ENCODE data around the gene TEKT5. TPM values are rescaled to one million over a fixed set of nuclear protein-coding genes. Genes with fewer than 3 reads are reported as not detected.
"Not testable (repeated sequence)": the region's sequence is repeated elsewhere in the genome, so short reads cannot be mapped to it uniquely, and the experiment has no call there.

TEKT5 gene
- total RNA-seq, 1 donor from 2014 or later, result not detected

GRCh38 chr16:10623059-10623458, 71.7 kb downstream of the TEKT5 start:
- Mint-ChIP-seq H3K36me3 (ENCODE audit: low read depth) (no peaks in the 10 kb centered on the region), H3K27ac (no peak overlapping the region), H3K4me3 (no peak overlapping the region), H3K4me1 (peaks cover 3% of the 10 kb centered on the region), H3K27me3 (peaks cover 10% of the 10 kb centered on the region), H3K9me3 (no peaks in the 10 kb centered on the region)
- no peak for DNase-seq
- intact Hi-C loops (cut with micrococcal nuclease), result no loop called here

GRCh38 chr16:10622036-10622921, 72.5 kb downstream of the TEKT5 start:
- Mint-ChIP-seq H3K9me3 (no peaks in the 10 kb centered on the region), H3K36me3 (ENCODE audit: low read depth) (no peaks in the 10 kb centered on the region), H3K4me1 (peaks cover 3% of the 10 kb centered on the region), H3K4me3 (no peak overlapping the region), H3K27ac (no peak overlapping the region), H3K27me3 (peaks cover 12% of the 10 kb centered on the region)
- intact Hi-C loops (cut with micrococcal nuclease), result no loop called here
- no peak for DNase-seq

- intact Hi-C loops (cut with micrococcal nuclease); H3K9me3 Mint-ChIP-seq; H3K27ac Mint-ChIP-seq: not testable (repeated sequence)
Measured at GRCh38 chr16:10621216-10621949, 73.3 kb downstream of the TEKT5 start.

GRCh38 chr16:10620120-10620519, 74.6 kb downstream of the TEKT5 start:
- Mint-ChIP-seq H3K27me3 (peaks cover 12% of the 10 kb centered on the region), H3K4me3 (no peak overlapping the region), H3K9me3 (no peaks in the 10 kb centered on the region), H3K27ac (no peak overlapping the region), H3K36me3 (ENCODE audit: low read depth) (no peaks in the 10 kb centered on the region), H3K4me1 (peaks cover 3% of the 10 kb centered on the region)
- DNase-seq, result no peak
- intact Hi-C loops (cut with micrococcal nuclease), result no loop called here

More at GRCh38 chr16:10621216-10621949, 73.3 kb downstream of the TEKT5 start:
- H3K27me3 Mint-ChIP-seq, result peaks cover 12% of the 10 kb centered on the region
- not testable (repeated sequence) for DNase-seq; H3K36me3 Mint-ChIP-seq (ENCODE audit: low read depth); H3K4me1 Mint-ChIP-seq; H3K4me3 Mint-ChIP-seq

- Mint-ChIP-seq H3K27me3 (peaks cover 12% of the 10 kb centered on the region), H3K4me1 (peaks cover 3% of the 10 kb centered on the region), H3K36me3 (ENCODE audit: low read depth) (no peaks in the 10 kb centered on the region), H3K4me3 (peak overlapping the region; percentile 48), H3K9me3 (no peaks in the 10 kb centered on the region), H3K27ac (no peak overlapping the region)
- intact Hi-C loops (cut with micrococcal nuclease), result no loop called here
- DNase-seq, result peak; percentile 63
Measured at GRCh38 chr16:10619271-10619849, 75.4 kb downstream of the TEKT5 start.

GRCh38 chr16:10618710-10619209, 76.0 kb downstream of the TEKT5 start:
- Mint-ChIP-seq H3K27ac (no peak overlapping the region), H3K27me3 (peaks cover 13% of the 10 kb centered on the region), H3K9me3 (no peaks in the 10 kb centered on the region), H3K36me3 (ENCODE audit: low read depth) (no peaks in the 10 kb centered on the region), H3K4me3 (no peak overlapping the region), H3K4me1 (peaks cover 3% of the 10 kb centered on the region)
- DNase-seq, result no peak
- intact Hi-C loops (cut with micrococcal nuclease), result no loop called here

- Mint-ChIP-seq H3K4me1 (peaks cover 3% of the 10 kb centered on the region), H3K27me3 (peaks cover 13% of the 10 kb centered on the region), H3K36me3 (ENCODE audit: low read depth) (no peaks in the 10 kb centered on the region), H3K4me3 (no peak overlapping the region), H3K27ac (no peak overlapping the region), H3K9me3 (no peaks in the 10 kb centered on the region)
- DNase-seq, result no peak
- intact Hi-C loops (cut with micrococcal nuclease), result no loop called here
Measured at GRCh38 chr16:10617662-10618420, 76.9 kb downstream of the TEKT5 start.

GRCh38 chr16:10616756-10617640, 77.7 kb downstream of the TEKT5 start:
- Mint-ChIP-seq H3K27me3 (peaks cover 13% of the 10 kb centered on the region), H3K4me1 (peaks cover 3% of the 10 kb centered on the region)
- intact Hi-C loops (cut with micrococcal nuclease), result no loop called here

GRCh38 chr16:10616419-10616755, 78.3 kb downstream of the TEKT5 start:
- H3K36me3 Mint-ChIP-seq (ENCODE audit: low read depth), result no peaks in the 10 kb centered on the region
- no peak overlapping the region for H3K27ac Mint-ChIP-seq
- H3K27me3 Mint-ChIP-seq, result peaks cover 13% of the 10 kb centered on the region
- DNase-seq, result no peak
- no peak overlapping the region for H3K4me3 Mint-ChIP-seq
- H3K4me1 Mint-ChIP-seq, result peaks cover 3% of the 10 kb centered on the region
- intact Hi-C loops (cut with micrococcal nuclease), result no loop called here
- H3K9me3 Mint-ChIP-seq, result no peaks in the 10 kb centered on the region

More at GRCh38 chr16:10616756-10617640, 77.7 kb downstream of the TEKT5 start:
- Mint-ChIP-seq H3K4me3 (no peak overlapping the region), H3K9me3 (no peaks in the 10 kb centered on the region), H3K27ac (no peak overlapping the region), H3K36me3 (ENCODE audit: low read depth) (no peaks in the 10 kb centered on the region)
- no peak for DNase-seq

- no peak overlapping the region for H3K4me3 Mint-ChIP-seq
- peaks cover 2% of the 10 kb centered on the region for H3K4me1 Mint-ChIP-seq
- no peak for DNase-seq
- no peak overlapping the region for H3K27ac Mint-ChIP-seq
- no peaks in the 10 kb centered on the region for H3K36me3 Mint-ChIP-seq (ENCODE audit: low read depth)
- peaks cover 9% of the 10 kb centered on the region for H3K27me3 Mint-ChIP-seq
- intact Hi-C loops (cut with micrococcal nuclease), result no loop called here
- no peaks in the 10 kb centered on the region for H3K9me3 Mint-ChIP-seq
Measured at GRCh38 chr16:10614685-10615084, 80.0 kb downstream of the TEKT5 start.

- intact Hi-C loops (cut with micrococcal nuclease), result no loop called here
- no peak for DNase-seq
- Mint-ChIP-seq H3K36me3 (ENCODE audit: low read depth) (no peaks in the 10 kb centered on the region), H3K27ac (no peak overlapping the region), H3K27me3 (peaks cover 6% of the 10 kb centered on the region), H3K4me3 (no peak overlapping the region), H3K4me1 (no peaks in the 10 kb centered on the region), H3K9me3 (no peaks in the 10 kb centered on the region)
Measured at GRCh38 chr16:10613785-10614485, 80.8 kb downstream of the TEKT5 start.

GRCh38 chr16:10612649-10613179, 82.0 kb downstream of the TEKT5 start:
- no peaks in the 10 kb centered on the region for H3K9me3 Mint-ChIP-seq
- H3K36me3 Mint-ChIP-seq (ENCODE audit: low read depth), result no peaks in the 10 kb centered on the region
- intact Hi-C loops (cut with micrococcal nuclease), result no loop called here
- peaks cover 1% of the 10 kb centered on the region for H3K27me3 Mint-ChIP-seq
- H3K4me3 Mint-ChIP-seq, result no peak overlapping the region
- no peak for DNase-seq
- H3K4me1 Mint-ChIP-seq, result no peaks in the 10 kb centered on the region
- H3K27ac Mint-ChIP-seq, result no peak overlapping the region

Measured in activated CD4-positive, alpha-beta T cell treated with anti-CD3 and anti-CD28 coated beads, Interleukin-2, amount 10 ng/mL, durations not matched to agents 24 days and 14 days (primary cell).